ENCODE measurements around the gene EMC9. TPM values are rescaled to one million over a fixed set of nuclear protein-coding genes. Genes with fewer than 3 reads are reported as not detected.

EMC9 gene
- total RNA-seq, 2 donors from 2014 or later, result 38.0 to 56.5 TPM

- no peaks in the 10 kb centered on the region for H3K27me3 Mint-ChIP-seq (ENCODE audit: low read depth)
- no peak for DNase-seq
- H3K36me3 Mint-ChIP-seq (ENCODE audit: insufficient read depth in 2 of 2), result peaks cover 16 to 21% of the 10 kb centered on the region in 2 donors
- no peak overlapping the region for H3K27ac Mint-ChIP-seq
- no peak overlapping the region for H3K4me3 Mint-ChIP-seq
- H3K4me1 Mint-ChIP-seq (ENCODE audit: low read depth), result peaks cover 39% of the 10 kb centered on the region
- H3K9me3 Mint-ChIP-seq, result no peaks in the 10 kb centered on the region
- ATAC-seq (replicated peaks in 1 of 2), result no peak
These were observed 49.3 kb downstream of the EMC9 start for GRCh38 chr14:24092110-24092504.

GRCh38 chr14:24089890-24090289 lies 51.5 kb downstream of the EMC9 start:
- ATAC-seq (replicated peaks in 1 of 2), result no peak
- Mint-ChIP-seq H3K27ac (no peak overlapping the region), H3K4me3 (no peak overlapping the region), H3K27me3 (ENCODE audit: low read depth) (no peaks in the 10 kb centered on the region), H3K9me3 (no peaks in the 10 kb centered on the region), H3K36me3 (ENCODE audit: insufficient read depth in 2 of 2) (peaks cover 2 to 3% of the 10 kb centered on the region in 2 donors), H3K4me1 (ENCODE audit: low read depth) (peaks cover 23% of the 10 kb centered on the region)
- DNase-seq, result no peak

Other genes with a start within 250 kb of the EMC9 start
- gene DHRS4, start 187.8 kb downstream of the EMC9 start, total RNA-seq, result 10 to 100 TPM; 21.6 to 24.4 TPM
- gene DHRS4L2, start 152.7 kb downstream of the EMC9 start, total RNA-seq, result 10 to 100 TPM; 24.7 to 27.2 TPM
- gene CARMIL3, start 89.6 kb downstream of the EMC9 start, total RNA-seq, result 1 to 10 TPM; 1.9 to 2.1 TPM
- under 1 TPM; 0.12 to 0.14 TPM for gene CPNE6, start 70.0 kb downstream of the EMC9 start, total RNA-seq
- 100 to 1,000 TPM; 161 to 180 TPM for gene PCK2, start 47.3 kb downstream of the EMC9 start, total RNA-seq
- 100 to 1,000 TPM; 109 to 124 TPM for gene DCAF11, start 26.8 kb downstream of the EMC9 start, total RNA-seq
- 1 to 10 TPM; 5.2 TPM for gene NRL, start 26.6 kb downstream of the EMC9 start, total RNA-seq
- gene FITM1, start 10.9 kb downstream of the EMC9 start, total RNA-seq, result 1 to 10 TPM in 1 of 2 donors, under 1 TPM in 1; 0.46 to 2.2 TPM
- 100 to 1,000 TPM; 342 to 378 TPM for gene PSME1, start 5.4 kb downstream of the EMC9 start, total RNA-seq
- gene PSME2, start 5.0 kb upstream of the EMC9 start, total RNA-seq, result 100 to 1,000 TPM; 369 to 376 TPM
- 10 to 100 TPM; 88.7 to 90.6 TPM for gene RNF31, start 5.9 kb upstream of the EMC9 start, total RNA-seq
- gene IRF9, start 19.7 kb upstream of the EMC9 start, total RNA-seq, result 100 to 1,000 TPM; 245 to 263 TPM
- 10 to 100 TPM; 48.0 to 57.9 TPM for gene REC8, start 30.5 kb upstream of the EMC9 start, total RNA-seq
- 10 to 100 TPM; 30.9 to 38.0 TPM for gene IPO4, start 47.2 kb upstream of the EMC9 start, total RNA-seq
- gene TM9SF1, start 53.9 kb upstream of the EMC9 start, total RNA-seq, result 10 to 100 TPM; 27.4 to 32.5 TPM
- under 1 TPM in 1 of 2 donors, not detected in 1; 0.88 TPM for gene TSSK4, start 64.1 kb upstream of the EMC9 start, total RNA-seq
- gene CHMP4A, start 71.9 kb upstream of the EMC9 start, total RNA-seq, result 100 to 1,000 TPM; 105 to 119 TPM
- 10 to 100 TPM; 16.8 to 20.2 TPM for gene MDP1, start 74.5 kb upstream of the EMC9 start, total RNA-seq
- 100 to 1,000 TPM; 127 to 148 TPM for gene NEDD8, start 90.8 kb upstream of the EMC9 start, total RNA-seq
- 10 to 100 TPM; 67.5 to 75.5 TPM for gene GMPR2, start 91.3 kb upstream of the EMC9 start, total RNA-seq
- gene TINF2, start 101.0 kb upstream of the EMC9 start, total RNA-seq, result 100 to 1,000 TPM in 1 of 2 donors, 10 to 100 TPM in 1; 87.7 to 103 TPM
- 10 to 100 TPM in 1 of 2 donors, 1 to 10 TPM in 1; 9.3 to 14.0 TPM for gene TGM1, start 121.6 kb upstream of the EMC9 start, total RNA-seq
- gene RABGGTA, start 130.0 kb upstream of the EMC9 start, total RNA-seq, result 10 to 100 TPM; 53.8 to 56.2 TPM
- 10 to 100 TPM; 28.5 to 29.0 TPM for gene DHRS1, start 158.2 kb upstream of the EMC9 start, total RNA-seq
- gene NOP9, start 158.3 kb upstream of the EMC9 start, total RNA-seq, result 10 to 100 TPM; 31.7 to 34.0 TPM
- 10 to 100 TPM; 11.6 to 12.9 TPM for gene CIDEB, start 166.4 kb upstream of the EMC9 start, total RNA-seq
- 10 to 100 TPM; 21.5 to 23.4 TPM for gene LTB4R2, start 168.5 kb upstream of the EMC9 start, total RNA-seq
- gene LTB4R, start 169.9 kb upstream of the EMC9 start, total RNA-seq, result 10 to 100 TPM; 27.1 to 28.5 TPM
- gene ADCY4, start 193.5 kb upstream of the EMC9 start, total RNA-seq, result 1 to 10 TPM; 4.6 to 6.9 TPM
- gene RIPK3, start 198.4 kb upstream of the EMC9 start, total RNA-seq, result 10 to 100 TPM; 11.0 to 18.6 TPM
- 10 to 100 TPM in 1 of 2 donors, 1 to 10 TPM in 1; 2.6 to 11.3 TPM for gene NFATC4, start 226.6 kb upstream of the EMC9 start, total RNA-seq

Measured in activated T-cell treated with anti-CD3 and anti-CD28 coated beads, Interleukin-2, amount 50 U/mL, for 72 hours (primary cell).